NCI-H69 (cell line): Measurements from ENCODE around the gene KAZN.
A peak's percentile ranks its signal among the peaks of the same experiment; 100 is the strongest.

Source experiments
- DNase-seq: peaks from one replicate; lab custom pipeline; 2025; lab: John Stamatoyannopoulos, UW

Gene KAZN

DNA sequence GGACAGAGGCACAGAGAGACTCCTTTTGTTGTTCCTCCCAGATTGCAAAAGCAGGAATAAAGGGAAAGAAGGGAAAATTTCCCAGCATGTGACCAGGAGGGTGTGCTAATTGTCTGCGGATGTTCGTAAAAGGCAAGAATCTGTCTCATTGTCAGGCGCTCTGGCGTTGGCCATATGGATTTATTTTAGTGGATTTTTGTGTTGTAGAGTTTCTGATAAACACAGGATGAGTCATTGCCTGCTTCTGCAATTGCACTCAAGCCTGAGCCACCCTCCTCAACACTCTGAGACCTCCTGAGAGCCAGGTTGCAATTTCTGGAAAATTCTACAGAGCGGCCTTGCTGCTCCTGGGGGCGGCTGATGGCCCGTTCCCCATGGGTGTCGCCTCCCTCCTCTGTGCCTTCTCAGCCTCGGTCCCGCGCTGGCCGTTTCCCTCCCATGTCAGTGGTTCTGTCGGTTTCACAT, 227.7 kb downstream of the KAZN start:
- DNase-seq, result peak; percentile 15

GRCh38 chr1:14826731-14827326, 228.3 kb downstream of the KAZN start:
- DNase-seq, result no peak

DNA sequence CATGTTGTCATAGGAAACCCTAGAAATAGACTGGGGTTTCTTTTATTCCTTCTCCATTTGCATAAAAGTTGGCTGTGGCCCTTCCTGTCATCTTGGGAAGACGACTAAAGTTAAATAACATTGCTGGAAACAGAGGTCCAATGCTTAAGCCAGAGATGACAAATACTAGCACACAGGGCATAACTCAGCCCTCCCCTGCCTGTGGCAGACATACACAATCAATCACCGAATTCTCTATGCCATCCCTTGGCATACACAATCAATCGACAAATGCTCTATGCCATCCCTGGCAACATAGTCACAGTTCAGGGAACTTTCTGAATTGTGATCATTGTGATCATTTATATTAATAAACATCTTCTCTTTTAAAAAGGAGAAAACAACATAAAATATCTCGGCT, 229.4 kb downstream of the KAZN start:
- no peak for DNase-seq

- no peak for DNase-seq
These were observed 230.2 kb downstream of the KAZN start for GRCh38 chr1:14828665-14829064.

DNA sequence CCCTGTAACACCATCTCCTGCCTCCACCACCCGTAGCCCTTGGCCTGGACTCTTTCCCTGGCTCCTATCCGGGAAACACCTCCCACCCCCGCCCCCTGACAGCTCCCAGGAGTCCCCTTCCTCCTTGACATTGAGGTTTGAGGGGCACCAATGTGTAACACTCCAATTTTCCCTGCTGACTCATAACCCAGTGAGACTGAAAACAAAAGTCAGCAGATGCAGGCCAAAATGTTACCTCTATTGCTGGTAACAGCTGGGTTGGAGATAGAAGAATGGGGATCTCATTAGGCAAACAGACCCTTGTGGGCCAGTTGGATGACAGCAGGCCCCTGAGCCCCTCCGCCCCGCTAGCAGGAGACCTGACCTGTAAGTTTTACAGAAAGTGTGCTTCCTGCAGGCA, 237.2 kb downstream of the KAZN start:
- peak; percentile 47 for DNase-seq

- peak; percentile 37 for DNase-seq
These were observed 238.1 kb downstream of the KAZN start for GRCh38 chr1:14836426-14837140.

DNA sequence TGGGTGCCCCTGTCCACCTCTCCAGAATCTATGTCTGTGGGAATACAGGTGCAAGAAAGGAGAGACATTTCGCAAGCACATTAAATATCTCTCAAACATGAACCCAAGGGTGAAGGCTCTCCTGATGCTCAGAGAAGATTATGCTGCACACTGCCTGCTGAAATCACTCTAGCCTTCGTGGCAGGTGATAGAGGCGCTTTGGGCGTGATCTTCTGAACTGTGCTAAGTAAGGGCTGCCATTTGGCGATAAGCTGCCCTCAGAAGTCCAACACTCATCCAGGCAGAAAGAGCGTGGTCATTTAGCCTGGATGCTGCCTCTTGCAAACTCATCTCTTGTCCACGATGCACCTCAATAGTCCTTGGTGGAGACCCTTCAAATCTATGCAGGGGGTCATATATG, 241.9 kb downstream of the KAZN start:
- no peak for DNase-seq

DNA sequence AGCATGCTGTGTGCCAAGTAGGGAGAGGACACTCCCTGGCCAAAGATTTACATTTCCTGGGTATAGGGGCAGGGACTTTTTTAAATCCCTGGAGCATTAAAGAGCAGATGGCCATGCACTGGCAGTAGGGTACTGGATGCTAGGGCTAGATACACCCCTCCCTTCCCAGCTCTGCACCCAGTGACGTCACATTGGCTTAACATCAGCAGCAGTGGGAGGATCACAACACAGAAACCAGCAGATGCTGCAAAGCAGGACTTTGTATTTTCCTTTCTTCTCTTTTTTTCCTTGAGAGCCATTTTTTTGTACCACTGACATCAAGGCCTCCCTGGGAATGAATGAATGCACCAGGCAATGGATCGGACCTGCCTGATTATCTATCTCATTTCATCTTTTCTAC, 243.0 kb downstream of the KAZN start:
- DNase-seq, result no peak

DNA sequence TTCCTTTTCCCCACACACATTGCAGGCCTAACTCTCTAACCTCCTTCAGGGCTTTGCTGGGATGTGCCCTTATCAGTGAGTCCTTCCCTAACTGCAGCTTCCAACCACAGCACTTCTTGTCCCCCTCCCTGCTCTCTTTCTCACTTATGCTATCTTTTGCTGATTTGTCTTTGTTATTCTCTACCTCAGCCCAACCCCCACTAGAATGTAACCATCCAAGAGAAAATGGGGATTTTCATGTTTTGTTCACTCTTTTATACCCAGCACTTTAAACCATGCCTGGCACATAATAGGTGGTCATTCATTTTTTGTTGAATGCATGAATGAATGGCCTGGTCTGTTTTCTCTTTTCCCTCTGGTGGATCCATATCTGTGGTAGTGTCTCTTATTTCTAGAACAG, 243.5 kb downstream of the KAZN start:
- DNase-seq, result no peak

DNA sequence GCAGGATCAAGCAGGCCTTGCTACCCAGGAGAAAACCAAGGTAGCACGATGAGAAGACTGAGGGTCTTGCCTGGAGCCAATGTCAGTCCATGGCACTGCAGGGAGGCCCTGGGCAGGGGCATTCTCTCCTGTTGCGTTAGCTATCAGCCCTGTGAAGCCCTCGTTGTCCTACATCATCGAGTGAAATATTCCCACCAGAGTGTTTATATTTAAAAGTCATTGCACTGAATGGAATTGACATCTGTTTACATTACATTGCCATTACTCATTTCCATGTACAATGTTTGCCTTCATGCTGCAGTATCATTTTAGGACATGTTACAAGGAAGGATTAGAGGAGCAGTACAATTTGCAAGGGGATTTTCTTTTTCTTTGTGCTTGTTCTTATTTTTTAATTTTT, 243.9 kb downstream of the KAZN start:
- DNase-seq, result no peak

GRCh38 chr1:14842891-14843290, 244.4 kb downstream of the KAZN start:
- DNase-seq, result no peak

DNA sequence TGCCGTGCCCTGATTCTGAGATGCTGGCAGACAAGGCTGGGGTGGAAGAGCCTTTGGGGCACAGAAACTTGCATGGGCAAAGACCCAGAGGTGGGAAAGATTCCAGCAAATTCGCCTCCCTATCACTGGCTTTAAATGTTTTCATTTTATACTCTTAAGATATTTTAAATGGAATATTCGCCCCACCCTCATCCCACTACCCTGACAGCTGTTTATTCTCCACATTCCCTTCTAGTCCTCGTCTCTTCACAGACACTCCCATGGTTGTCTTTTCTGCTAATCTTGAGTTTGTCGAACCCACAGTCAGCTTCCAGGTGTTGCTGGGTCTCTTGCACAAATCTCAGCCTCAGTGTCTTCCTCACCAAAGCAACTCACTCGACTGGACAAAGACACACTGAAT, 245.0 kb downstream of the KAZN start:
- DNase-seq, result no peak

- no peak for DNase-seq
These were observed 245.9 kb downstream of the KAZN start for GRCh38 chr1:14844356-14844755.

DNA sequence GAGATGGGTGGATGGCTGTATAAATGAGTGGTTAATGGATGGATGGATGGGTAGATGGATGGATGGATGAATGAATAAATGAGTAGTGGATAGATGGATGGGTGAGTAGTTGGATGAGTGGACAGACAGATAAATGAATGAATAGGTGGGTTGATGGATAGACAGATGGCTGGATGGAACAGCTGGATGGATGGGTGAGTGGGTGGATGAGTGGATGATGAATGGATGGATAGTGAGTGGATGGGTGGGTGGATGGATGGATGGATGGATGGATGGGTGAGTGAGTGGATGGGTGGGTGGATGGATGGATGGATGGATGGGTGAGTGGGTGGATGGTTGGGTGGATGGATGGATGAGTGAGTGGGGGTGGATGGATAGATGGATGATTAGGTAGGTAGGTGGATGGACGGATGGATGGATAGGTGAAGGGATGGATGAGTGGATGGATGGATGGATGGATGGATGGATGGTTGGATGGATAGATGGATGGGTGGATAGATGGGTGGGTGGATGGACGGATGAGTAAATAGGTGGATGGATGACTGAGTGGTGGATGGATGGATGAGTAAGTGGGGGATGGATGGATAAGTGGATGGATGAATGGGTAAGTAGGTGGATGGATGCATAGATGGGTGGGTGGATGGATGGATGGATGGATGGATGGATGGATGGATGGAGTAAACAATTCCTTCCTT, 246.6 kb downstream of the KAZN start:
- DNase-seq, result no peak

DNA sequence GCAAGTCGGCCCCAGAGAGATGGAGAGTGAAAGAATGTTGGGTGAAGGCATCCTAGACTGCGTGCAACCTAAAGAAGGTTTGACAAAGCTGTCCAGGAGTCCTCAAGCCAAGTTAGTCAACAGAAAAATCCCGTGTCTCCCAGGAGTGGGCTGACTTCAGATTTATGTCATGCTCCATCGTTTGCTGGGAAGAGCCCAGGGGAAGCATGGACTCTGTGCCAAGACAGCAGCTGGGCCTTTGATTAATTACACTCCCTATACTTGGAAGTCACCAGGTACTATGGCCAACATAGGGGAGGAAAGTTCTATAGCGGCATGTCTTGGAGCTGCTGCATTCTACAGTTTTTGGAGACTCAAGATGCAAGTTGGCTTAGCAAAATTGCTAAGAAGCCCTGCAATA, 247.4 kb downstream of the KAZN start:
- DNase-seq, result peak; percentile 21

GRCh38 chr1:14846688-14847087, 248.2 kb downstream of the KAZN start:
- DNase-seq, result no peak

DNA sequence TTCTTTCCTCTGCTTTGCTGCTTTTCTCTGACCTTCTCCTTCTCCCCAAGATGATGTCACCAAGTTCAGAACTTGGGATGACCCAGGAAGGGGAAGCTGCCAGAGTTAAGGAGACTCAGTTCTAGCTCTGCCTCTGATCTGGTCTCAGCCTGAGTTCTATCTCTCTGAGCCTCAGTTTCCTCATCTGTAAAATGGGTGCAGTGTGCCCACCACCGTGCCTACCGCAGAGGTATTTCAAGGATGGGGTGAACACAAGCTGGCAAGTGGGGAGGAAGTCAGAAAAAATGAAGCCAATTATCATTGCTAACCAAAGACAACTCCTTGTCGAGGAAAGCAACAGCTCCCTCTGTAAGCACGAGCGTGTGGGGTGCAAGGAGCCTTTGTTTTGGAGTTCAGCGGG, 249.7 kb downstream of the KAZN start:
- DNase-seq, result no peak

GRCh38 chr1:14848625-14849024, 250.1 kb downstream of the KAZN start:
- DNase-seq, result no peak

DNA sequence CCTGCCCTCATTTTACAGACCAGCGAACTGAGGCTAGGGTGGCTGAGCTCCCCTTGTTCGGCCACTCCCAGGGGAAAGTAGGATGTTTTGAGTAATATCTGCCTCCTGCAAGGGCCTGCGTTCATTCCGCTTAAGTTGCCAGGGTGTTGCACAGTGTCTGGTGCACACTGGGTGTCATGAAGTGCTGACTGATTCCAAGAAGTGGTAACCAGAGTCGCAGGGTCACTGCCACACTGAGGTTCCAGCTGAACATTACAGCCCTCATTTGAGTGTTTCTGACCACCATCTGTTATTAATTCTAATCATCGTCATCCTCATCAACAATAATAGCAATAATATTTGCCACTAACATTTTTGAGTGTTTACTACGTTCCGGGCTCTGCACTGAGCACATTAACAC, 250.6 kb downstream of the KAZN start:
- DNase-seq, result no peak

- peak; percentile 44 for DNase-seq
These were observed 252.1 kb downstream of the KAZN start for GRCh38 chr1:14850563-14850962.

- no peak for DNase-seq
These were observed 253.3 kb downstream of the KAZN start for GRCh38 chr1:14851760-14852159.

DNA sequence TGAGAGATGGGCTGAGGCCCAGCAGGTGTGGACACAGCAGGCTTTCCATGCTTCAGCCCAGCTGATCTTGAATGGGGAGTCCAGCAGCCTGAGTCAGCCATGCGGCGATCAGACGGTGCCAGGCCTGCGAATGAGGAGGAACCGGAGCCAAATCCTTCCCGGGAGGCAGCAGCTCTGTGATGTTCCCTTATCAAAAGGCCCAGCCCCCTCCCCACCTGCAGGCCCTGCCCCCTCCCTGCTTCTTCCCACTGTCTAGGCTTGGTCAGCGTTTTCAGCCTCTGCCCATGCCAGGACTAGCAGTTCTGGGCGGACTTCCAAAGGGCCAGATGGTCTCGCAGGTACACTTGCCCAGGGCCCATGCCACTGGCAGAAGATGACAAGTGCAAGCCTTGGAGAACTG, 253.8 kb downstream of the KAZN start:
- DNase-seq, result peak; percentile 45

GRCh38 chr1:14853518-14853917, 255.0 kb downstream of the KAZN start:
- no peak for DNase-seq
